ENCODE measurements around the gene FAM221B.

Gene FAM221B

GRCh38 chr9:35789541-35789940 is 39.0 kb downstream of the FAM221B start:
- intact Hi-C loops (cut with DNase I; ENCODE audit: low total_unique reads): no loop called here
- Histone ChIP-seq H3K27ac (no peak overlapping the region), H3K9me3 (no peaks in the 10 kb centered on the region), H3K36me3 (no peaks in the 10 kb centered on the region), H3K4me1 (peaks cover 0 to 40% (median 34%) of the 10 kb centered on the region in 4 donors), H3K4me3 (no peak overlapping the region), H3K27me3 (no peaks in the 10 kb centered on the region)
- DNase-seq: no peak
- no peak for TF ChIP-seq CTCF (IDR thresholded peaks at IDR 0.05)

- no peak for TF ChIP-seq CTCF (IDR thresholded peaks at IDR 0.05)
- Histone ChIP-seq H3K9me3 (no peaks in the 10 kb centered on the region), H3K36me3 (no peaks in the 10 kb centered on the region), H3K27me3 (no peaks in the 10 kb centered on the region), H3K4me3 (no peak overlapping the region), H3K27ac (no peak overlapping the region), H3K4me1 (no peaks in the 10 kb centered on the region)
- no peak for DNase-seq
- intact Hi-C loops (cut with DNase I; ENCODE audit: low total_unique reads): no loop called here
These were observed 45.1 kb downstream of the FAM221B start for GRCh38 chr9:35783418-35783817.

- H3K27me3 ChIP-seq: no peaks in the 10 kb centered on the region
- H3K4me1 ChIP-seq: no peaks in the 10 kb centered on the region
- H3K4me3 ChIP-seq: no peak overlapping the region
- no peaks in the 10 kb centered on the region for H3K36me3 ChIP-seq
- no peak for TF ChIP-seq CTCF (IDR thresholded peaks at IDR 0.05)
- H3K9me3 ChIP-seq: no peaks in the 10 kb centered on the region
- no peak for DNase-seq
- no peak overlapping the region for H3K27ac ChIP-seq
- intact Hi-C loops (cut with DNase I; ENCODE audit: low total_unique reads): no loop called here
These were observed 47.5 kb downstream of the FAM221B start for GRCh38 chr9:35781066-35781465.

GRCh38 chr9:35778496-35778895 is 50.0 kb downstream of the FAM221B start:
- intact Hi-C loops (cut with DNase I; ENCODE audit: low total_unique reads): no loop called here
- H3K27me3 ChIP-seq: no peaks in the 10 kb centered on the region
- no peak overlapping the region for H3K27ac ChIP-seq
- no peaks in the 10 kb centered on the region for H3K36me3 ChIP-seq
- H3K9me3 ChIP-seq: no peaks in the 10 kb centered on the region
- H3K4me1 ChIP-seq: no peaks in the 10 kb centered on the region
- no peak for TF ChIP-seq CTCF (IDR thresholded peaks at IDR 0.05)
- no peak overlapping the region for H3K4me3 ChIP-seq
- DNase-seq: no peak

GRCh38 chr9:35776018-35776417 is 52.5 kb downstream of the FAM221B start:
- Histone ChIP-seq H3K27ac (no peak overlapping the region), H3K4me1 (peaks cover 0 to 11% (median 10%) of the 10 kb centered on the region in 4 donors), H3K4me3 (no peak overlapping the region), H3K9me3 (no peaks in the 10 kb centered on the region), H3K36me3 (no peaks in the 10 kb centered on the region), H3K27me3 (no peaks in the 10 kb centered on the region)
- TF ChIP-seq CTCF (IDR thresholded peaks at IDR 0.05): no peak
- DNase-seq: no peak
- intact Hi-C loops (cut with DNase I; ENCODE audit: low total_unique reads): no loop called here

Data from tibial artery (tissue), 4 donors.